Measurements from ENCODE around the gene DPCD. TPM values are rescaled to one million over a fixed set of nuclear protein-coding genes. Genes with fewer than 3 reads are reported as not detected.

DPCD gene
- total RNA-seq, 1 experiment from 2014 or later = 48.4 TPM

- no peak for DNase-seq (ENCODE audit: low read depth)
Measured at GRCh38 chr10:101567165-101568006, 20.7 kb upstream of the DPCD start.

DNA sequence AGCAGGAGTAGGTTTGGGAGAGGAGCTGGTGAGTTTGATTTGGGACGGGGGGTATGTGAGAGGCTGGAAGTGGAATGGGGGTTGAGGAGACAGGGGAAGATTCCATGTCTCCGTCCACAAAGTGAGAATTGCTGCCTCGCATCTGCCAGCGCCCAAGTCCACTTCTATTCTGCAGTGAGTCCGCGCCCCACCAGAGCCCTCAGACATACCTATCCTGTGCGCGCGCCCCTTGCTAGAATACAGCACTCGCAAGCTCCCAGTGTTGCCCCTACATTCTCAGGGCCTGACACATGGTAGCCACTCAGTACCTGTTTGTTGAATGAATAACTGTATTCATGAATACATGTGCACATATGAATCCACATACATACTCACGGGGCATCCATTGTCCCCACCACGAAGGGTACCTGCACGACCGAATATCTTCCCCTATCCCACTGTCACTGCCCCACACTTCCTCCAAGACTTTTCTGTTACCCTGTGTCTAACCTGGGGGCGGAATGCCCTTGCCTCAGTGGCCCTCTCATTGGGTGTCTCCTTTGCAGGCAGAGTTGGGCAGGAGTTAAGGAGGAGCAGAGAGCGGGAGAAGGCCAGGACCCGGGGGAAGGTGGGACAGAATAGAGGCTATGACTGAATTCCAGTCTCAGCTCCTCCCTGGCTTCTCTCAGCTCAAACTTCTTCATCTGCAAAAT is 19.9 kb upstream of the DPCD start:
- DNase-seq (ENCODE audit: low read depth) = no peak

DNA sequence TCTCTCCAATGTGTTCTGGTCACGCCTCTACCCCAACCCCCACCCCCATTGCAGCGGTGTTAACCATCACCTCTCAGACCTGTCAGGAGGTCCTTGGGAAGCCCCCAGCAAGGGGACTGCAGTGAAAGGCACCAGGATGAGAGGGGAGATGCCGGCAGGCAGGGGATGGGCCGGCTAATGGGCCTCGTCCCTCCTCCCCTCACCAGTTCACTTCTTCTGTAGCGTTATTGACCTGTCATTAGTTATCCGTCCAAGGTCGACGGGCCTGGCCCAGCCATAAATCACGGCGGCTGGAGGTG is 18.8 kb upstream of the DPCD start:
- DNase-seq (ENCODE audit: low read depth) = no peak

GRCh38 chr10:101569622-101570427 is 18.3 kb upstream of the DPCD start:
- peak; percentile 32 for DNase-seq (ENCODE audit: low read depth)

GRCh38 chr10:101570428-101571270 is 17.5 kb upstream of the DPCD start:
- DNase-seq (ENCODE audit: low read depth) = no peak

DNA sequence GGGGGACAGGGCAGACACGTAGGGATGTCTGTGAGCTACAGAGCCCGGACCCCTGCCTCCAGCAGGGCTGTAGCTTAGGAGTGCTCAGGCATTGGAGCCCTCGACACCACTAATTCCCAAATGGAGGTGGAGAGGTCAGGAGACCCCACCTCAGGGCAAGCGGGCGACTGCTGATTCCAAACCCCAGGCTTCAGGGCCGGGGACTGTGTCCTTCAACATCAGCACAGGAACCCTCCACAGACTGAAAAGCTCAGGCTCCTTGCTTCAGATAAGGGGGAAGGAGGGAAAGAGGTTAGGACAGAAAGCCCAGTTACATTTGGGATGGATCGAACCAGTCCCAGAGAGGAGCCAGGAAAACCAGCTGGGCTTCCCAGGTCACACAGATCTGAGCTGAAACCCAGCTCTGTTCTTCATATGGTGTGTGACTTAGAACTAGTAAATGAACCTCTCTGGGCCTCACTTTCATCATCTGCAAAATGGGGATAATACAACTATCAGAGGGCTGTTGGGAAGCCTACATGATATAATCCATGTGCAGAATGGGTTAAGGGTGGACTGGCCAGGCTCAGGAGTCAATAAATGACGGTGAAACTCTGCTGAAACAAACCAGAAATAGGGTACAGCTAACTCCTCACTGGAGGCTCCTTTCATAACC is 16.7 kb upstream of the DPCD start:
- no peak for DNase-seq (ENCODE audit: low read depth)

DNA sequence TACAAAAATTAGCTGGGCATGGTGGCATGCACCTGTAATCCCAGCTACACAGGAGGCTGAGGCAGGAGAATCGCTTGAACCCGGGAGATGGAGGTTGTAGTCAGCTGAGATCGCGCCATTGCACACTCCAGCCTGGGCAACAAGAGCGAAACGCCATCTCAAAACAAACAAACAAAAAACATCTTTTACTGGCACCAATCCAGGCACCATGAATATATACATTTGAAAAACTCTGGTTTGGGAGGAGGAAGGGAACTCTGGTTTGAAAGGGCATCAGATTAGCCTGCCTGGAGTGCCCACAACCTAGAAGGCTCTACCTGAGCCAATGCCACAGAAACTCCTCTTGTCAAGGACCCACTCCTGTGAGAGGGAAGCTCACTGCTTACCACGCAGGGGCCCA is 16.0 kb upstream of the DPCD start:
- no peak for DNase-seq (ENCODE audit: low read depth)

DNA sequence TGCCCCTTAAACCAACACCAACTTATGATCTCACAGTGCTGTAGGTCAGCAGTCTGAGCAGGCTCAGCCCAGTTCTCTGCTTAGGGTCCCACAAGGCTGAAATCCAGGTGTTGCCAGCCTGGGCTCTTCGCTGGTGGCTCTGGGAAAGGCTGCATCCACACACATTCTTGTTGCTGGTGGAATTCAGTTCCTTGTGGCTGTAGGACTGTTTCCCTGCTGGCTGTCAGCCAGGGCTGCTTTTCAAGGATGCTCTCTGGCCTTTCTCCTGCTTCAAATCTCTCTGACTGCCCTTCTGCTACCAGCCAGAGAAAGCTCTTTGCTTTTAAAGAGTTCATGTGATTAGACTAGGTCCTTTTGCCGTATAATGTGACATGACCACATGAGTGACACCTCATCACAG is 15.3 kb upstream of the DPCD start:
- no peak for DNase-seq (ENCODE audit: low read depth)

DNA sequence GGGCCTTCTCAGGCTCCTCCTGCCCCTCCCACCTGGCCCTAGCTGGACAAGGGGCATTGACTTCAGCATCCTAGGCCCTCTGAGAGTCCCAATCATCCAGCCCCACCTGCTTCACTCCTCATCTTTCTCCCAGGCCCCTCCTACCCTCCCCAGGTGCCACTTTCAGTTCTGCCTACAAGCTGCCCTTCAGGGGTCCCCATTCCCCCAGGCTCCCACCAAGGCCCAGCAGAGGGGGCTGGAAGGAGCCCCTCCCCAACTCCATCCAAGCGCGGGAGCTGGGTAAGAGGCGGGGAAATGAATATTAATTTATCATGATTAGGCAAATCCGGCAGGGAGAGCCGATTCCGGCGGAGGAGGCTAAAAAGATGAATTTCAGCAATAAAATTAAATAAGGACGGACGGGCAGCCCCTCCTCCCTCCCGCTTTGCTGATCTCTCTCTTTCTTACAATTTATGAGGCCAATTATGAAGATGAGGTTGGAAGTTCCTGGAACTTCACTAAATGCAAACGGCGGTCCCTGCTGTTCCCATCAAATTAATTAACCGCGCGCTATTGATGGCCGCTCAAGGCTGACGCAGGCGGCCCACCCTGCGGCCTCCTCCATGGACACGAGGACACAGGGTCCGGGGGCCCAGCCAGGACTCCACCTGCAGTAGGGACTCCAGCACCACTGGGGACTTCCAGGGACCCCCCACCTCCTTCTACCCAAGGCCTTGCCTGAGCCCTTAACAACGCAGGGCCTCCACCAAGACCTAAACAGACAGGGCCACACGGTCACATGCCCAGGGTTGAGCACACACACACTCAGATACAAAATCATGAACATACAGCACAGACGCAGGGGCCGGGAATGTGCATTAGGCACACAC is 14.0 kb upstream of the DPCD start:
- no peak for DNase-seq (ENCODE audit: low read depth)

DNA sequence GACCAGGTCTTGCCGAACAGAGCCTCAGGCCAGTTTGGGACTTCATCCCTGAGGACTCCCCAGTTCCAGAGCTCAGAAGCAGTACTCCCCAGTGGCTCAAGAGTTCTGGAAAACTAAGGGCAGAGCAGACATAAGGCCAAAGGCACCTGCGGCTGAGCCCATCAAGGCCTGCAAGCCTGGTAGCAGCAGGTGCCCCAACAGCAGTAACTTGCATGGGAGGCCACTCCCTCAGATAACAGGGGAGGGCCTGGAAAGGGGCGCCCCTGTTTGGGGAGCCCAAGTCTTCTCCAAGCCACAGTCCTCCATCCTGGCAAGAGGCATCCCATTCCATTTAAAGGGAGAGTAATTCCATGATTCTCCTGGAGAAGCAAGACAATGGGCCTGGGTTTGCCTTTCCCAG is 13.0 kb upstream of the DPCD start:
- DNase-seq (ENCODE audit: low read depth) = no peak

DNA sequence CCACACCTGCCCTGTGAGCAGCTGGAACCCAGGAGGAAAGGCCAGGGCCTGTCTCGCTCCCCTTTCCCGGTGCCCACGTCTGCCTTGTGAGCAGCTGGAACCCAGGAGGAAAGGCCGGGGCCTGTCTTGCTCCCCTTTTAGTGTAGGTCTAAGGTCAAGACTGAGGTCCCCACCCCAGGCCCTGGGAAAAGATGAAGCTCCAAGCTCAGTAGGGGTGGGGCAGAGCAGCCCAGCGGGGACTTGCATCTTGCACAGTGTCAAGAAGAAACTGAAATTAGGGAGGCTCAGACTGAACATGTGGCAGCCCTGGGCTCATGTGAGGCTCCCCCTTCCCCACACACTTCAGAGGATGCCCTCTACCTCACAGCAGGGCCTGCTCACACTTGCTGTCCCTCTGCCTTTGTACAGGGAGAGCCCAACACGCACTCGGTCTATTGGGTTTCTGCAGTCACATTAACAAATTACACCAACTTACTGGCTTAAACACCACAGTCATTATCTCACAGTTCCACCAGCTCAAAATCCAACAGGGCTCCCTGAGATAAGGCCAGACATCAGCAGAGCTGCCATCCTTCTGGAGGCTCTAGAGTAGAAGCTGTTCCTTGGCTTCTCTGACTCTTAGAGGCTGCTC is 12.4 kb upstream of the DPCD start:
- DNase-seq (ENCODE audit: low read depth) = no peak

- DNase-seq (ENCODE audit: low read depth) = peak; percentile 52
Measured at GRCh38 chr10:101576211-101576863, 11.8 kb upstream of the DPCD start.

DNA sequence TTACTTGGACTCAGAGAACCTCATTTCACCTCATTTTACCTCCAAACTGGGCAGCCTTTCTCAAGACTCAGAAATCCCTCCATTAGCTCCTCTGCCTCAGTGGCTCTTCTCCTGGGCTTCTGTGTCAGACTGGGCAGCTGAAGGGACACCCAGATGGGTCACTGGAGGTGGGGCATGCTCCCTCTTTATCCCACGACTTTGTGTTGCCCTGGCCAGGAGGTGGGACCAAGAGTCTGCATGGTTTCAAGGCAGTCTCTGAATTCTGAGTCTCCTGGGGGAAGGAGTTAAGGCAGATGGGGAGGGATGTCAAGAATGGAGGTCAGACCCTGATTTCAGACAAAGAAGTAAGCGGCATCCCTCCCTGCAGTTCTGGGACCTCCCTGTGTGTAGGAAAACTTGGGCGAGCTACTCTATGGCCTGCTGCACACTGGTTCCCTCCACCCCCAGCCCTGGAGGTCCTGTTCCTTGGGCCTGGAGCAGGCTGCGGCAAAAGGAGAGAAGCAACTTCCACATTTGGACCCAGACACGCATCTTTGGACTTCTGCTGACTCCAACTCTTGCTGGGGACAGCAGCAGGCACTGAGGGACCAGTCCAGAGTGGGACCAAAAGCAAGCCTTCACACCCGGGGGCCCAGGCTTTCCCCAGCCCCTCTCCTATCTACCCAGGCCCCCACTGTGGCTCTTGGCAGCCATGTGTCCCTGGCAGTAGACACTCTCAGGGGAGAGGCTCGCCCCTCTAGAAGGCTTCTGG is 10.8 kb upstream of the DPCD start:
- no peak for DNase-seq (ENCODE audit: low read depth)

DNA sequence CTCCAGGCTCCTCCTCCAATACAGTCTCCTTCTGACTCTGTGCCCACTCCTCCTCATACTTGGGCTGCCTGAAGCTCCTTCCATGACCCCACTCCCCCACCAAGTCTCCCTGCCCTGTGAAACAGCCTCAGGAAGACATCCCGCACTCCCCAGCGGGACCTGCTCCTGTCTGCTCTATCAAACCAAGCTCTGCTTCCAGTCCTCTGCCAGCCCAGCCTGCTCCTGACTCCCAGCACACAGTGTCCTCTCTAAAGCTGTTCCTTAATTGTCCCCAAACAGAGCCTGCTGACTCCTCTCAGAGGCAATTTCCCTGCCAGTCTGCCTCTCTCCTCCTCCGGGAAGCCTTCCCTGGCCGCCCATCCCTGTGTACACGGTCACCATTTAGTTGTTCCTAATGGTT is 9.9 kb upstream of the DPCD start:
- DNase-seq (ENCODE audit: low read depth) = no peak

DNA sequence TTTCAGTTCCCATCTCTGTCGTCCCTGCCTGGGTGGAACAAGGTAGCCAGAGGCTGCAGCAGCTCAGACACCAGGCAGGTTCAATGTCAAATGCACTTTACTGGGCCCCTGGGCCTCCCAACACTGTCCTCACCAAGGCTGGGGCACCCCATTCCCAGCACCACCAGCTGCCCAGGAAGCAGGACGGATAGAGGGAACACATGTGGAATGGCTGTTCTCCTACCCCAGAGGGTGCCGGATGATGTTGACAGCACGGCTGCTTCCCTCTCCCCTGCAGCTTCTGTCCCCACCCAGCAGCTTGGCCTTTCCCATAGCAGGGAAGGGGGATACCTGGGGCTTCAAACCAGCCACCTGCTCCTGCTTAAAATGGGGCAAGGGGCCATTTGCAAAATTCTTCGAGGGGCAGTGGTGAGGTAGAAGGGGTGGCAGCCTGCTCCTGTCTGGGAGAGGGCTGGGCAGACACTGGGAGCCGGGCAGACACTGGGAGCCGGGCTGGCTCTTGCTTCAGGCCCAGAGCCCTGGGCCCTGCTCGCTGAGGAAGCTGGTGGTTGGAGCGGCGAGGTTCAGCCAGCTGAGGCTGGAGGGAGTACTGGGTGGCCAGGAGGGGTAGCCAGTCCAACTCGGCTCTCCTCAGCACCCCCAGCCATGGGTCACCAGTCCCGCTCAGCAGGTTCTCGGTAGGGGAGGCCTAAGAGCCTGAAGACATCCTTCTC is 9.2 kb upstream of the DPCD start:
- no peak for DNase-seq (ENCODE audit: low read depth)

DNA sequence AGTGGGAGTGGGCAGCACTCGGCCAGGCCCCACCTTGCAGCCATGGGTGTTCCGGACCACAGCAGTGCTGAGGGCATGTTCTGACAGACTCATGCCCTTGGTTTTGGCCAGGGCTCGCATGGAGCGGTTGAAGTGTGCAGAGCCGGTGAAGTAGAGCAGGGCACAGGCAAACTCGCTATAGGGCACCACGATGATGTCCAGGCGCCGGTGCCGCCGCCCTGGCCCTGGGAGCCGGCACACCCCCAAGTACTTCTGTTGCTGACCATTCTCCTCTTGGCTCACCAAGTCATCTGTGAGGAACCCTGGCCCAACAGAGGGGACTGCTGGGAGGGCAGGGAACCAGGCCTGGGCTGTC is 8.6 kb upstream of the DPCD start:
- no peak for DNase-seq (ENCODE audit: low read depth)

DNA sequence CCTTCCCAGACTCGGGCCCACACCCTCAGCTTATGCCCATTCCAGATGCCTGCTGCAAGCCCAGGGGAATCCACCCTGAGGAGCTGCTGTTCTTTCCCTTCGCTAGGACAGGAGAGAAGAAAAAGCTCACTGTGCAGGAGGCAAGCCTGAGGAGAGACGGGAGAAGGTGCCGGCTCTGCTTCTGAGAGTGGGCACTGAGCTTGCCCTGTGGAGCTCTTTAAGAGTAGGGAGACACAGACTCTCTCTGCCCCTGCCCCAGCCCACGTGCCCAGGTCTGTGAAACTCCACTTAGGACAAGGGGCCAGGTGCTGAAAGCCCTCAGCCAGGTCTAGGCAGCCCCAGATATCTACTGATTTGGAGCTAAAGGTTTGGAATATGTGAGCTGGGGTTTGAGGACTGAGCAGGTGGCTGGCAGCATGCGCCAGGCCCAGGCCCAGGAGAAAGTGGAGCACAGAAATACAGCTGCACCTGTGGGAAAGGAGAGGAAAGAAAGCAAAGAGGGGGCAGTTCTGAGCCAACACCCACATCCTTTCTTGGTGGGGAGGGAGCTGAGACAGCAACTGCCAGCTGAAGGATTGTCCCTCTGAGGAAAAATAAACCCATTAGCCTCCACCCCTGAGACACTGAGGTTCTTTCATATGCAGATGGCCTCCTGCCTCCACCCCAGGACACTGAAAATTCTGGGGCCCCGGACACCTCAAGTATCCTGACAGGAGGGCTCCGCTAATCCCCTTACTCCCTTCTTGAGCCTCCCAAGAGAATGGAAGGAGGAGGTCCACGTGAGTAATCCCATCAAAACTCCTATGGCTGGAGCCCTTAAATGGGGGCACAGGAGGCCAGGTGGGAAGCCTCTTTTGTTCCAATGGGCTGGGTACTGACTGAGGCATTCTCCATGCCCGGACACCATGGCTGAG is 7.4 kb upstream of the DPCD start:
- no peak for DNase-seq (ENCODE audit: low read depth)

Data from M059J (cell line).